A549 (cell line): ENCODE results near the gene PPRC1. TPM values are rescaled to one million over a fixed set of nuclear protein-coding genes. Genes with fewer than 3 reads are reported as not detected.

Experiments used
- ATAC-seq, 2 experiments: fragments of 200-7000 bp in 1 of 2; fragments of >200 bp in 1 of 2; cut with Nextera tagmentation in 1 of 2; cut with Tn5 transposase in 1 of 2; 3 replicates each; pipeline versions ENCODE4 v1.8.0 to v1.9.1; 2018 to 2020; ENCODE audit warnings: mild to moderate bottlenecking in 1 of 2, moderate library complexity in 1 of 2
- CTCF ChIA-PET: fragments of 300-600 bp; sonication (Branson Sonifier 250); formaldehyde crosslinking; extraction: SDS; loops from one replicate; lab custom pipeline; 2021; ENCODE audit warnings: antibody characterized with exemption, inconsistent platforms; lab: Yijun Ruan, JAX
- POLR2A ChIA-PET: fragments of 350-600 bp; formaldehyde crosslinking; extraction: SDS; loops from one replicate; lab custom pipeline; 2021; ENCODE audit warnings: antibody characterized with exemption, inconsistent platforms; lab: Yijun Ruan, JAX
- DNase-seq, 2 experiments: peaks; one replicate each; pipeline versions ENCODE4 v3.0.0 to v3.0.0-alpha.2; 2011 to 2016; ENCODE audit warnings: low read depth in 1 of 2, low spot score in 1 of 2
- FAIRE-seq: peaks from 2 replicates; lab custom pipeline; 2011; peaks lifted over from hg19 to GRCh38; lab: Jason Lieb, UNC
- H3K27ac ChIP-seq, 2 experiments: fragments of >200 bp; sonication (Bioruptor Twin); formaldehyde crosslinking; 3 replicates each; pipeline ENCODE4 v1.5.1; 2016 to 2017
- H3K4me1 ChIP-seq: fragments of >200 bp; sonication (Bioruptor Twin); formaldehyde crosslinking; 3 replicates; pipeline ENCODE4 v1.6.1; 2016
- H3K4me2 ChIP-seq: fragments of >200 bp; sonication (Bioruptor Twin); formaldehyde crosslinking; 3 replicates; pipeline ENCODE4 v1.6.1; 2016
- H3K4me3 ChIP-seq: fragments of >200 bp; sonication (Bioruptor Twin); formaldehyde crosslinking; 3 replicates; pipeline ENCODE4 v1.5.1; 2016
- H3K9me3 ChIP-seq: fragments of >200 bp; sonication (Bioruptor Twin); formaldehyde crosslinking; 3 replicates; pipeline ENCODE4 v1.6.1; 2016
- CBX2 ChIP-seq: fragments of 200-600 bp; sonication (generic); IDR thresholded peaks from 2 replicates; pipeline ENCODE4 v1.6.1; 2016; ENCODE audit warnings: low read depth, mild to moderate bottlenecking, borderline replicate concordance
- EHF ChIP-seq: fragments of 250-450 bp; sonication (Bioruptor Pico); IDR thresholded peaks from 2 replicates; pipeline ENCODE4 v1.5.0; 2020; ENCODE audit warnings: mild to moderate bottlenecking
- HOXB13 ChIP-seq: fragments of 250-450 bp; sonication (Bioruptor Pico); IDR thresholded peaks from 2 replicates; pipeline ENCODE4 v1.5.0; 2020; ENCODE audit warnings: low read depth, mild to moderate bottlenecking, moderate library complexity
- JUNB ChIP-seq: fragments of >200 bp; sonication (Bioruptor Twin); formaldehyde crosslinking; IDR thresholded peaks from 2 replicates; pipeline ENCODE4 v1.6.1; 2016
- MYC ChIP-seq: IDR thresholded peaks from 2 replicates; pipeline ENCODE4 v1.6.1; 2012; ENCODE audit warnings: mild to moderate bottlenecking, inconsistent platforms, low read length, improper control_type of control experiment, borderline replicate concordance
- RAD21 ChIP-seq, 2 experiments: fragments of >200 bp in 1 of 2; sonication (Bioruptor Twin) in 1 of 2; formaldehyde crosslinking in 1 of 2; IDR thresholded peaks in 1 of 2; conservative IDR thresholded peaks in 1 of 2; 2 replicates in 1 of 2; 3 replicates in 1 of 2; pipeline ENCODE4 v1.6.1; 2012 to 2018; ENCODE audit warnings: inconsistent platforms in 1 of 2
- RARB ChIP-seq: fragments of 250-450 bp; sonication (Bioruptor Pico); IDR thresholded peaks from 2 replicates; pipeline ENCODE4 v1.8.0; 2021; ENCODE audit warnings: mild to moderate bottlenecking, moderate library complexity
- TFCP2L1 ChIP-seq: fragments of 250-450 bp; sonication (Bioruptor Pico); IDR thresholded peaks from 2 replicates; pipeline ENCODE4 v1.5.0; 2021; ENCODE audit warnings: mild to moderate bottlenecking
- ZNF302 ChIP-seq: fragments of 250-450 bp; sonication (Bioruptor Pico); IDR thresholded peaks from 2 replicates; pipeline ENCODE4 v1.9.0; 2021; ENCODE audit warnings: inconsistent platforms, mild to moderate bottlenecking, moderate library complexity
- WGBS: methylation state at CpG from one replicate; pipeline ENCODE4 v1.1.6; 2017; ENCODE audit errors: missing lambda C conversion rate; 5-methylcytosine and 5-hydroxymethylcytosine counted together
- polyA plus RNA-seq, 4 experiments: library from polyadenylated mRNA; depleted of rRNA in 3 of 4; stranded (reverse); fragments of >200 nt; fragmentation: RNase III in 1 of 4; extraction: RNeasy Plus Mini Kit Qiagen cat#74134 plus additional on column Dnase treatment in 1 of 4; gene quantifications; 2 replicates in 3 of 4; 3 replicates in 1 of 4; pipeline ENCODE4 v1.2.3, GENCODE V29; 2011 to 2017
- TF ChIP-seq, protein P1 (sequence below): fragments of 250-450 bp; sonication (Bioruptor Pico); IDR thresholded peaks from 2 replicates; pipeline ENCODE4 v1.5.0; 2020; ENCODE audit warnings: low read depth, mild to moderate bottlenecking, moderate library complexity
- TF ChIP-seq, protein P2 (sequence below): fragments of 200-600 bp; sonication (generic); IDR thresholded peaks from 2 replicates; pipeline ENCODE4 v1.6.1; 2016; ENCODE audit warnings: antibody characterized with exemption, mild to moderate bottlenecking, moderate library complexity
- TF ChIP-seq, protein P3 (sequence below): fragments of >200 bp; sonication (Bioruptor Twin); formaldehyde crosslinking; IDR thresholded peaks from 2 replicates; pipeline ENCODE4 v1.6.1; 2016
- TF ChIP-seq, protein P4 (sequence below): fragments of 150-350 bp; IDR thresholded peaks from 2 replicates; pipeline ENCODE4 v1.6.1; 2014; ENCODE audit warnings: low read depth, mild to moderate bottlenecking, low read length

PPRC1 gene
- polyA plus RNA-seq, 2 of the 4 experiments (the other 2 are of a cell fraction), result 27.0 to 44.1 TPM

DNA sequence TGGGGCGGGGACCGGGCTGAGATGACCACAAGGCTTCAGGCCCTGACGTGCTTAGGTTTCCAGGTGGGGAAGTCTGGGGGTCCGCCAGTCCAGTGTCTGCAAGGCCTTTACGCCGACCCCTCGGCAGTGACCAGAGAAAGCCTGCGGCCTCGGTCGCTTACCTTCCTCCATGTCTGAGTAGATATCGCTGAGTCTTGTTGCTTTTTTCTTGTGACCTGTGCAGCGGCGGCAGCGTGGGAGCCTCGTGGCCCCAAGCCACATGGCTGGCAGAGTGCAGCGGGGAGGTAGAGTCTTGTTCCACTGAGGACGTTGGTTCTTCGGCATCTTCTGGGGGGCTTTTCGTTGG lies 19.7 kb downstream of the PPRC1 start (continued):
- TF ChIP-seq, protein P1, sequence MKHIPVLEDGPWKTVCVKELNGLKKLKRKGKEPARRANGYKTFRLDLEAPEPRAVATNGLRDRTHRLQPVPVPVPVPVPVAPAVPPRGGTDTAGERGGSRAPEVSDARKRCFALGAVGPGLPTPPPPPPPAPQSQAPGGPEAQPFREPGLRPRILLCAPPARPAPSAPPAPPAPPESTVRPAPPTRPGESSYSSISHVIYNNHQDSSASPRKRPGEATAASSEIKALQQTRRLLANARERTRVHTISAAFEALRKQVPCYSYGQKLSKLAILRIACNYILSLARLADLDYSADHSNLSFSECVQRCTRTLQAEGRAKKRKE (CRISPR knock-in tag), result 0 out of 2 replicates have a peak, but pooled peaks have one; percentile 39
- TF ChIP-seq RAD21 (conservative IDR thresholded peaks at IDR 0.05 in 1 of 2, IDR thresholded peaks at IDR 0.05 in 1 of 2) (no peak), EHF (CRISPR knock-in tag) (peak; percentile 63; the same call in 1 of the 2 replicates), MYC (peak; percentile 98; the same call in 1 of the 2 replicates), ZNF302 (CRISPR knock-in tag) (no peak), RARB (CRISPR knock-in tag) (no peak)
- TF ChIP-seq, protein P2, sequence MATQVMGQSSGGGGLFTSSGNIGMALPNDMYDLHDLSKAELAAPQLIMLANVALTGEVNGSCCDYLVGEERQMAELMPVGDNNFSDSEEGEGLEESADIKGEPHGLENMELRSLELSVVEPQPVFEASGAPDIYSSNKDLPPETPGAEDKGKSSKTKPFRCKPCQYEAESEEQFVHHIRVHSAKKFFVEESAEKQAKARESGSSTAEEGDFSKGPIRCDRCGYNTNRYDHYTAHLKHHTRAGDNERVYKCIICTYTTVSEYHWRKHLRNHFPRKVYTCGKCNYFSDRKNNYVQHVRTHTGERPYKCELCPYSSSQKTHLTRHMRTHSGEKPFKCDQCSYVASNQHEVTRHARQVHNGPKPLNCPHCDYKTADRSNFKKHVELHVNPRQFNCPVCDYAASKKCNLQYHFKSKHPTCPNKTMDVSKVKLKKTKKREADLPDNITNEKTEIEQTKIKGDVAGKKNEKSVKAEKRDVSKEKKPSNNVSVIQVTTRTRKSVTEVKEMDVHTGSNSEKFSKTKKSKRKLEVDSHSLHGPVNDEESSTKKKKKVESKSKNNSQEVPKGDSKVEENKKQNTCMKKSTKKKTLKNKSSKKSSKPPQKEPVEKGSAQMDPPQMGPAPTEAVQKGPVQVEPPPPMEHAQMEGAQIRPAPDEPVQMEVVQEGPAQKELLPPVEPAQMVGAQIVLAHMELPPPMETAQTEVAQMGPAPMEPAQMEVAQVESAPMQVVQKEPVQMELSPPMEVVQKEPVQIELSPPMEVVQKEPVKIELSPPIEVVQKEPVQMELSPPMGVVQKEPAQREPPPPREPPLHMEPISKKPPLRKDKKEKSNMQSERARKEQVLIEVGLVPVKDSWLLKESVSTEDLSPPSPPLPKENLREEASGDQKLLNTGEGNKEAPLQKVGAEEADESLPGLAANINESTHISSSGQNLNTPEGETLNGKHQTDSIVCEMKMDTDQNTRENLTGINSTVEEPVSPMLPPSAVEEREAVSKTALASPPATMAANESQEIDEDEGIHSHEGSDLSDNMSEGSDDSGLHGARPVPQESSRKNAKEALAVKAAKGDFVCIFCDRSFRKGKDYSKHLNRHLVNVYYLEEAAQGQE, result no peak

DNA sequence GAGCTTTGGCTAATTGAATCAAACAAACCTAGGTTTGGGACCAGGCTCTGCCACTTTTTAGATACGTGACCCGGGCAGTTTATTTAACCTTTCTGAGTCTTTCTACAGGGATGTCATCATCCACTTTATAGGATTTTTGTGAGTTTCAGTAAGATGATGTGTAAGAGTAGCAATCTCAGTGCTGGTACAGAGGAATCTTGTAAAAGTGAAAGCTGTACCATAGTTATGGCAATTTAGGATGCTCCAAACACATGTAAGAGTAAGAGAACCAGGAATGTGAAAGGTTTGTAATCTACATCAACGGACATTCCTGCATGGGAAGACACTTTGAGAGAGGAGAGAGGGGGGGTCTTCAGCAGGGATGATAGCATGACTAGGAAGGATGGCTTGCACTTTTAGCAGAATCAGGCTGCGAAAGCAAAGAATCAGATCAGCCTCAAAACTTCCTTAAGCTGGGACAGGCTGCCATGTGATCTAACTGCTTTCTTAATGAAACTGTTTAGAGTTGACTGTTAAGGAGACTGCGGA lies 20.3 kb downstream of the PPRC1 start:
- POLR2A ChIA-PET, result interaction anchor here (0.7 to 1.9 kb wide), 4 partner anchors 18 to 335 kb away, joined by 4 to 5 read pairs (median 4); partner anchors contain the start of gene OGA
- H3K27ac ChIP-seq, result peak overlapping the region; percentile 86 to 91

DNA sequence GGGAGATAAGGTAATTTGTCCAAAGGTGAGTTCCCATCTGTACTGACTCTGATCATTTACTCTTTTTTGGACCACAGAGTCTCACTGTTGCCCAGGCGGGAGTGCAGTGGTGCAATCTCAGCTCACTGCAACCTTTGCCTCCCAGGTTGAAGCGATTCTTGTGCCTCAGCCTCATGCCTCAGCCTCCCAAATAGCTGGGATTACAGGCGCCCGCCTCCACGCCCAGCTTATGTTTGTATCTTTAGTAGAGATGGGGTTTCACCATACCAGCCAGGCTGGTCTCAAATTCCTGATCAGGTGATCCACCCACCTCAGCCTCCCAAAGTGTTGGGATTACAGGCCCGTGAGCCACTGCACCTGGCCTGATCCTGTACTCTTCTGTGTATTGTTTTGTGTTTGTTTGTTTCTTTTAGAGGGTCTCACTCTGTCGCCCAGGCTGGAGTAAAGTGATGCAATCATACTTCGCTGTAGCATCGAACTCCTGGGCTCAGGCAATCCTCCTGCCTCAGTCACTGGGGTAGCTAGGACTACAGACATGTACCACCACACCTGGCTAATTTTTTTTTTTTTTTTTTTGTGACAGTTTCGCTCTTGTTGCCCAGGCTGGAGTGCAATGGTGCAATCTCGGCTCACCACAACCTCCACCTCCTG lies 21.8 kb downstream of the PPRC1 start:
- CTCF ChIA-PET, result interaction anchor here (0.8 to 6.8 kb wide), 6 partner anchors 14 to 268 kb away, joined by 3 to 36 read pairs (median 8); partner anchors contain the start of gene PPRC1
- no peak overlapping the region for H3K4me3 ChIP-seq
- no peak for FAIRE-seq

More for the DNA sequence above, 20.3 kb downstream of the PPRC1 start:
- peaks cover 28% of the 10 kb centered on the region for H3K4me1 ChIP-seq
- ATAC-seq (no peak), DNase-seq (no peak), FAIRE-seq (no peak)
- no peaks in the 10 kb centered on the region for H3K9me3 ChIP-seq
- WGBS, result 28% methylated on average over 5 of the region's 5 CpGs
- peak overlapping the region; percentile 94 for H3K4me2 ChIP-seq
- CTCF ChIA-PET, result interaction anchor here (0.6 to 6.8 kb wide), 7 partner anchors 16 to 240 kb away, joined by 3 to 36 read pairs (median 5); partner anchors contain the start of gene PPRC1
- TF ChIP-seq TFCP2L1, result 0 out of 2 replicates have a peak, but pooled peaks have one; percentile 17
- TF ChIP-seq CBX2, result no peak
- TF ChIP-seq, protein P3, sequence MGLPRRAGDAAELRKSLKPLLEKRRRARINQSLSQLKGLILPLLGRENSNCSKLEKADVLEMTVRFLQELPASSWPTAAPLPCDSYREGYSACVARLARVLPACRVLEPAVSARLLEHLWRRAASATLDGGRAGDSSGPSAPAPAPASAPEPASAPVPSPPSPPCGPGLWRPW, result no peak
- TF ChIP-seq RAD21 (conservative IDR thresholded peaks at IDR 0.05 in 1 of 2, IDR thresholded peaks at IDR 0.05 in 1 of 2), result no peak
- no peak for TF ChIP-seq EHF (CRISPR knock-in tag)
- TF ChIP-seq JUNB, result no peak
- peak overlapping the region; percentile 75 for H3K4me3 ChIP-seq

More for the DNA sequence above, 21.8 kb downstream of the PPRC1 start:
- no peak overlapping the region for H3K27ac ChIP-seq
- ATAC-seq, result no peak
- H3K4me2 ChIP-seq, result peak overlapping the region; percentile 94
- no peaks in the 10 kb centered on the region for H3K9me3 ChIP-seq
- peaks cover 28% of the 10 kb centered on the region for H3K4me1 ChIP-seq
- no peak for TF ChIP-seq HOXB13 (CRISPR knock-in tag)
- TF ChIP-seq, protein P4, sequence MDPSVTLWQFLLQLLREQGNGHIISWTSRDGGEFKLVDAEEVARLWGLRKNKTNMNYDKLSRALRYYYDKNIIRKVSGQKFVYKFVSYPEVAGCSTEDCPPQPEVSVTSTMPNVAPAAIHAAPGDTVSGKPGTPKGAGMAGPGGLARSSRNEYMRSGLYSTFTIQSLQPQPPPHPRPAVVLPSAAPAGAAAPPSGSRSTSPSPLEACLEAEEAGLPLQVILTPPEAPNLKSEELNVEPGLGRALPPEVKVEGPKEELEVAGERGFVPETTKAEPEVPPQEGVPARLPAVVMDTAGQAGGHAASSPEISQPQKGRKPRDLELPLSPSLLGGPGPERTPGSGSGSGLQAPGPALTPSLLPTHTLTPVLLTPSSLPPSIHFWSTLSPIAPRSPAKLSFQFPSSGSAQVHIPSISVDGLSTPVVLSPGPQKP, result no peak
- POLR2A ChIA-PET, result interaction anchor here (0.9 kb wide), 1 partner anchor 20 kb away, joined by 5 read pairs; no protein-coding TSS in a partner anchor
- DNase-seq, result no peak
- 92% methylated on average over 11 of the region's 11 CpGs for WGBS
